GM19438 (cell line): ENCODE measurements around the gene CT47A1.
"Not testable (repeated sequence)": the region's sequence is repeated elsewhere in the genome, so short reads cannot be mapped to it uniquely, and the experiment has no call there.

ENCODE experiments used
- ATAC-seq: cut with Tn5 transposase; IDR thresholded peaks from one replicate; pipeline ENCODE4 v1.9.1; 2021; ENCODE audit warnings: low read depth; ENCODE audit not compliant: unreplicated experiment

CT47A1 gene

DNA sequence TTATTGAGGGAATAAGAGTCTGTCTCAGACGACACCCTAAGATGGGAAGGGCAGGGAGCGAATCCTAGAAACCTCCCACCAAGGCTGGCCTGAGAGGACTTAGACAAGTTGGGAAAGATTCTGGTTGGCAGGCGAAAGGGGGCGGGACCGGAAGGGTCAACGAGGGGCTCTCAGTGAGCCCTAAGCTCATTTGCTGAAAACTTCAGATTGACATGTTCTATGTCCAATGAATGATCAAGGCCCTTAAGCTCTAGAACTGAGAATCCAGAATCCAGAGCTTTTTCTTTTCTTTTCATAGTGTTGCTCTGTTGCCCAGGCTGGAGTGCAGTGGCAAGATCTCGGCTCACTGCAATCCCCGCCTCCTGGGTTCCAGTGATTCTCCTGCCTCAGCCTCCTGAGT, at the start of gene CT47A1:
Gene CT47A1, minus strand, starts transcription at position 101 of the 400 bp plus-strand sequence. CDS start 231 bp downstream, outside the sequence.
- not testable (repeated sequence) for ATAC-seq

GRCh38 chrX:121032531-121032930, 47.0 kb upstream of the CT47A1 start:
- ATAC-seq, result no peak

DNA sequence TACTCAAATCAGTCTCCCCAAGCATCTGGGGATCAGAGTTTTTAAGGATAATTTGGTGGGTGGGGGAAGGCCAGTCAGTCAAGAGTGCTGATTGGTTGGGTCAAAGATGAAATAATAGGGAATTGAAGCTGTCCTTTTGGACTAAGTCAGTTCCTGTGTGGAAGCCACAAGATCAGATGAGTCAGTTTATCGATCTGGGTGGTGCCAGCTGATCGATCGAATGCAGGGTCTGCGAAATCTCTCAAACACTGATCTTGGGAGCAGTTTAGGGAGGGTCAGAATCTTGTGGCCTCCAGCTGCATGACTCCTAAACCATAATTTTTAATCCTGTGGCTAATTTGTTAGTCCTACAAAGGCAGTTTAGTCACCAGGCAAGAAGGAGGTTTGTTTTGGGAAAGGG, 44.5 kb upstream of the CT47A1 start:
- ATAC-seq, result no peak

- ATAC-seq, result no peak
These were observed 42.9 kb upstream of the CT47A1 start for GRCh38 chrX:121028419-121028818.

DNA sequence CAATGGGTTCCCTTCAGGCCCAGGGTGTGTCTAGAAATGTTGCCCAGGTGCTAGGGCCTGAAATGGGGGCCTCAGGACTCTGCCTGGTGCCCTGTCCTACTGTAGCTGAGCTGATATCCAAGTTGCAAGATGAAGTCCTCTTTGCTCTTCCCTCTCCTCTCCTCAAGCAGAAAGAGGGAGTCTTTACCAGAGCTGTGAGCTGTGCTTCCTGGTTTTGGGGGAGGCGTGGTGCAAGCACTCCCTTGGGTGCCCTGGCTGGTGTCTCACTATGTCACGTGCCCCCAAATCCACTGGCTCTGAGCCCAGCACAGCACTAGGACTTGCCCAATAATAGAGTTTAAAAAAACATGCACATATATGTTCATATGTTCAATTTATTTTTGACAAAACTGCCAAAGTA, 29.3 kb upstream of the CT47A1 start:
- ATAC-seq, result no peak

DNA sequence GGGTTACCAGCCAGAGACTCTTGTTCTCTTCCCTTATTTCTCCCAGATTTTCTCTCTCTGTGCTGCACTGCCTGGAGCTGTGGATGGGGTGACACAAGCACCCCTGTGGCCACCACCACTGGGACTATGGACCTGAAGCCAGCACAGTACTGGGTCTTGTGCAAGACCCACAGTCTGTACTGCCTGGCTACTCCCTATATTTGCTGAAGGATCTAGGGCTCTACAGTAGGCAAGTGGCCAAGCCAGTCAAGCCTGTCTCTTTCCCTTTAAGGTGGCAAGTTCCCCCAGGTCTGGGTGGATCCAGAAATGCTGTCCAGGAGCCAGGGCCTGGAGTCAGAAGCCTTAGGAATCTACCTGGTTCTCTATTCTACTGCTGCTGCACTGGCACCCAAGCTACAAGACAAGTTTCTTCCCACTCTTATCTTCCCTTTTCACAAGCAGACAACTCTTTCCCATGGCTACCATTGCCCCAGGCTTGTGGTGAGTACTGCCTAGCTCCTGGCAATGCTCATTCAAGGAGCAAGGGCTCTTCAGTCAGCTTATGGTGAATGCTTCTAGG, 28.4 kb upstream of the CT47A1 start:
- no peak for ATAC-seq

GRCh38 chrX:121011254-121011653, 25.7 kb upstream of the CT47A1 start:
- ATAC-seq, result no peak

DNA sequence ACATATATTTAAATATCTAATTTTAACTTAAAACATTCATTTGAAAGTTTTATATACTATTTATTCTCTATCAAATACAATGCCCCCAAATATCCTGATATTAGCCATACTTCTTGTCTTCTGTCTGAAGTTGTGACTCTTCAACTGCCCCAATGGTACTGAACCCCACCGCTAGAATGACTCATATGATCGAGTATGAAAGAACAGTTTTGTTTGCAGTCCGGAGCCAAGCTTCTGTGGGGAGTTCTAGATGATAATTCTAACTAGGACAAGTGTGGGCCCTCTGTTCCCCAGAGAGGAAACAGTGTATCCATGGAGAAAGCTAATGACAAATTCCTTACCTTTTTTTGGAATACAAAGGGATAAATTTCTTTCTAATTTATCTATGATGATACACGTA, 24.7 kb upstream of the CT47A1 start:
- no peak for ATAC-seq

GRCh38 chrX:121009764-121010163, 24.2 kb upstream of the CT47A1 start:
- no peak for ATAC-seq

DNA sequence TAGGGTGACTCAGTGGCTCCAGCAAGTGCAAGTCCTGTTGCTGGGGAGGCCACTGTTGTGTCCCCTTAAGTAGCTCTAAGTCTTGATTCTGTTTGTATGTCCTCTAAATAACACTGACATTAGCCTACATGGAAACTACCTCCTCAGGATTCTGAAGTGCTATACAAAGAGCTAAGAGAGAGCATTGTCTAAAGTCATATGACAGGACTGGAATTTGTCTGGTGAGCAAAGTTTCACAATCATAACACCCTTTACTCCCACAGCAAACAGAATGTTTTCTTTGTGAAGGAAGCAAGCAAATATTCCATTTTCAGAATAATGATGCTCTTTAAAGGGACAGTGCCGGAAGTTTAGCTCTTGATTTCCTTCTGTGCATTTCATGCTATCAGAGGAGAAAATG, 23.4 kb upstream of the CT47A1 start:
- no peak for ATAC-seq

GRCh38 chrX:121000589-121000988, 15.0 kb upstream of the CT47A1 start:
- ATAC-seq, result no peak

GRCh38 chrX:120999413-120999812, 13.9 kb upstream of the CT47A1 start:
- peak; percentile 80 for ATAC-seq

GRCh38 chrX:120956500-120956899, 29.1 kb downstream of the CT47A1 start, which contains the start of gene CT47A7:
Gene CT47A7 (minus strand): TSS chrX:120956600. CDS start chrX:120956345, 255 bp downstream.
- ATAC-seq, result not testable (repeated sequence)
